Heart right ventricle (tissue), 16 donors: ENCODE results near the gene KIR2DL3. TPM values are rescaled to one million over a fixed set of nuclear protein-coding genes. Genes with fewer than 3 reads are reported as not detected.
A peak's percentile ranks its signal among the peaks of the same experiment; 100 is the strongest.

Source experiments
- ATAC-seq, 8 donors: fragments of 200-7000 bp; cut with Tn5 transposase; one replicate each; pipeline ENCODE4 v1.9.1; 2020; ENCODE audit warnings: mild to moderate bottlenecking in 8 of 8, moderate library complexity in 8 of 8, moderate number of reproducible peaks in 1 of 8
- DNase-seq, 2 donors: peaks; one replicate each; pipeline ENCODE4 v3.0.0-alpha.2; 2020
- H3K27ac ChIP-seq, 10 donors: fragments of 200-600 bp; sonication (generic) in 2 of 10; one replicate each; pipeline versions ENCODE4 v1.5.0 to v1.8.0; 2020 to 2022; ENCODE audit warnings: mild to moderate bottlenecking in 3 of 10
- H3K27me3 ChIP-seq, 7 donors: fragments of 200-600 bp; one replicate each; pipeline ENCODE4 v1.8.0; 2021 to 2022; ENCODE audit warnings: mild to moderate bottlenecking in 2 of 7
- H3K36me3 ChIP-seq, 9 donors: fragments of 200-600 bp; sonication (generic) in 1 of 9; one replicate each; pipeline versions ENCODE4 v1.5.0 to v1.8.0; 2020 to 2022; ENCODE audit warnings: mild to moderate bottlenecking in 2 of 9
- H3K4me1 ChIP-seq, 9 donors: fragments of 200-600 bp; sonication (generic) in 1 of 9; one replicate each; pipeline versions ENCODE4 v1.5.0 to v1.8.0; 2020 to 2022; ENCODE audit warnings: mild to moderate bottlenecking in 4 of 9
- H3K4me3 ChIP-seq, 10 donors: fragments of 200-600 bp; sonication (generic) in 2 of 10; one replicate each; pipeline versions ENCODE4 v1.5.0 to v1.8.0; 2020 to 2022; ENCODE audit warnings: mild to moderate bottlenecking in 7 of 10, moderate library complexity in 2 of 10
- H3K9me3 ChIP-seq, 11 donors: fragments of 200-600 bp in 10 of 11; sonication (generic) in 2 of 11; one replicate each; pipeline versions ENCODE4 v1.5.0 to v1.8.0; 2013 to 2022; ENCODE audit warnings: mild to moderate bottlenecking in 2 of 11, control low read depth in 1 of 11, moderate library complexity in 1 of 11
- WGBS, 2 donors: extraction: QIAGEN DNeasy Blood & Tissue Kit; methylation state at CpG; one replicate each; pipeline ENCODE4 v1.1.7; 2013; ENCODE audit warnings: inconsistent platforms in 1 of 2; 5-methylcytosine and 5-hydroxymethylcytosine counted together
- intact Hi-C, 10 donors: fragments of 100-400 bp; cut with DNase I; formaldehyde crosslinking; loops; one replicate each; pipeline versions ENCODE4 v1.11.1 to v1.14.2; 2022
- polyA plus RNA-seq, 2 donors: library from polyadenylated mRNA; stranded (reverse); fragments of 200-250 nt; gene quantifications; one replicate each; pipeline ENCODE4 v1.2.3, GENCODE V29; 2013
- total RNA-seq, 10 donors: library from RNA; stranded (reverse); fragmentation: NEBNext Ultra II Directional in 3 of 10; extraction: Animal tissue kit (Norgen Biotek cat#: 25700) in 3 of 10; gene quantifications; one replicate each; pipeline versions ENCODE4 v1.2.1 to v1.2.4, GENCODE V29; 2021 to 2023
- TF ChIP-seq, protein P1 (sequence below), 9 donors: fragments of 200-600 bp; sonication (generic) in 2 of 9; IDR thresholded peaks; one replicate each; pipeline versions ENCODE4 v1.5.0 to v1.8.0; 2021 to 2022; ENCODE audit warnings: antibody characterized with exemption in 9 of 9, mild to moderate bottlenecking in 5 of 9, moderate library complexity in 1 of 9
- donor health status: Arrhythmogenic right ventricular cardiomyopathy.
- donor health status: ischemic (EF 13 %, LVEDD 7.1; RV severe dilation, severe dysfunction).
- donor health status: healthy with polysubstance abuse.
- donor health status: DM: no; HTN: yes; CAD: no.
- donor health status: DM: no; HTN: no; CAD: no.
- donor health status: ischemic (EF 25% LVEDD 6.9; RV normal size, moderate dysfunction).
- donor health status: ischemic (EF 25% LVEDD 5.7; RV mildly dilated, moderate dysfunction).
- donor health status: healthy.
- donor health status: DM: yes; HTN: yes; CAD: no.
- donor health status: Ischemic cardiomyopathy.
- donor health status: ischemic (EF 35%, LVEDD 5.7; RV mildly dilated, moderate dysfunction).
- donor health status: nonischemic (EF 11% LVEDD 7.7; RV severe dilation, severe dysfunction).
- donor health status: DM: yes; HTN: yes; CAD: no.
- donor health status: PGD.
- donor health status: ischemic (EF 29% LVEDD 5.4; RV normal size, mild dysfunction).
- donor health status: nonischemic (EF 23%, LVEDD 6.1; RV moderate dilation, normal function).

KIR2DL3 gene
- total and polyA plus RNA-seq, 12 donors: 0.03 to 0.42 TPM; not detected in 10

DNA sequence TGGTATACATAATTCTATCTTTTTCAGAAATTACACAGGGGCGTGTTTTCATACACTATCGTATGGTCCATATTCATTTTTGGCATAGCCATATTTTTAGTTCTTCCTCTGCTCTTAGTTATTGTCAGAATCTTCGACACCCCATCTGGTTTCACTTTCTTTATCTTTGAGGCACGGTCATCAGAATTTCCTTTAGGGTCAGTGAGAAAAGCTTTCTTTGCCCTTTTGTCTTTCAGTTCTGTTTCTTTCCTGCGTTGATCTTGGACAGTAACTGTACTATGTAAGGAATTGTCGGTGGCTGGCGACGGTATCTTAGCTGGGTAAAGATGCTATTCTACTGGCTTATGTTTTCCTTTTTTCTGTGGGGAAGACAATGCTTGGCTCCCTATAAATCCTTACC lies 54.5 kb downstream of the KIR2DL3 start:
- peaks cover 0 to 6% (median 0%) of the 10 kb centered on the region in 7 donors for H3K27me3 ChIP-seq
- no peaks in the 10 kb centered on the region for H3K9me3 ChIP-seq
- peak overlapping the region in 8 of 10 donors; percentile 12 to 48 (median 36) for H3K4me3 ChIP-seq
- DNase-seq (no peak), ATAC-seq (peak in 1 of 8 donors; percentile 40)
- peaks cover 0 to 25% (median 0%) of the 10 kb centered on the region in 9 donors for H3K4me1 ChIP-seq
- intact Hi-C loops: no loop called here
- no peaks in the 10 kb centered on the region for H3K36me3 ChIP-seq
- WGBS, 2 donors: 32 to 54% methylated on average over 8 of the region's 8 CpGs
- peak overlapping the region in 6 of 10 donors; percentile 20 to 75 (median 38) for H3K27ac ChIP-seq
- TF ChIP-seq, protein P1, sequence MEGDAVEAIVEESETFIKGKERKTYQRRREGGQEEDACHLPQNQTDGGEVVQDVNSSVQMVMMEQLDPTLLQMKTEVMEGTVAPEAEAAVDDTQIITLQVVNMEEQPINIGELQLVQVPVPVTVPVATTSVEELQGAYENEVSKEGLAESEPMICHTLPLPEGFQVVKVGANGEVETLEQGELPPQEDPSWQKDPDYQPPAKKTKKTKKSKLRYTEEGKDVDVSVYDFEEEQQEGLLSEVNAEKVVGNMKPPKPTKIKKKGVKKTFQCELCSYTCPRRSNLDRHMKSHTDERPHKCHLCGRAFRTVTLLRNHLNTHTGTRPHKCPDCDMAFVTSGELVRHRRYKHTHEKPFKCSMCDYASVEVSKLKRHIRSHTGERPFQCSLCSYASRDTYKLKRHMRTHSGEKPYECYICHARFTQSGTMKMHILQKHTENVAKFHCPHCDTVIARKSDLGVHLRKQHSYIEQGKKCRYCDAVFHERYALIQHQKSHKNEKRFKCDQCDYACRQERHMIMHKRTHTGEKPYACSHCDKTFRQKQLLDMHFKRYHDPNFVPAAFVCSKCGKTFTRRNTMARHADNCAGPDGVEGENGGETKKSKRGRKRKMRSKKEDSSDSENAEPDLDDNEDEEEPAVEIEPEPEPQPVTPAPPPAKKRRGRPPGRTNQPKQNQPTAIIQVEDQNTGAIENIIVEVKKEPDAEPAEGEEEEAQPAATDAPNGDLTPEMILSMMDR (IDR thresholded peaks at IDR 0.05): no peak

DNA sequence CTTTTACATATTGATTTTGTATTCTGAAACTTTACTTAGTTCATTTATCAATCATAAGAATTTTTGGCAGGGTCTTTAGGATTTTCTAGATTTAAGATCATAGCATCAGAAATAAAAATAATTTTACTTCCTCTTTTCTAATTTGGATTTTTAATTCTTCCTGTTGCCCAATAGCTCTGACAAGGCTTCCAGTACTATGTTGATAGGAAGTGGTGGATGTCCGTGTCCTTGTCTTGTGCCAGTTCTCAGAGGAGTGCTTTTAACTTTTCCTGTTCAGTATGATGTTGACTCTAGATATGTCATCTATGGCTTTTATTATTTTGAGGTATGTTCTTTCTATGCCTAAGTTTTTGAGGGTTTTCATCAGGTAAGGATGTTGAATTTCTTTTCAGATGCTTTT lies 57.4 kb downstream of the KIR2DL3 start:
- H3K27ac ChIP-seq: no peak overlapping the region
- TF ChIP-seq, protein P1 (IDR thresholded peaks at IDR 0.05): no peak
- no peak for DNase-seq
- no peak overlapping the region for H3K4me3 ChIP-seq
- intact Hi-C loops: no loop called here
- peaks cover 0 to 7% (median 0%) of the 10 kb centered on the region in 7 donors for H3K27me3 ChIP-seq
- ATAC-seq: no peak
- peaks cover 0 to 9% (median 0%) of the 10 kb centered on the region in 11 donors for H3K9me3 ChIP-seq
- H3K4me1 ChIP-seq: peaks cover 0 to 25% (median 0%) of the 10 kb centered on the region in 9 donors
- no peaks in the 10 kb centered on the region for H3K36me3 ChIP-seq
- WGBS, 2 donors: 39 to 46% methylated on average over 1 of the region's 1 CpG

Other genes with a start within 250 kb of the KIR2DL3 start
- gene LAIR2, start 235.7 kb upstream of the KIR2DL3 start, total RNA-seq: 1 to 10 TPM in 1 of 10 donors, under 1 TPM in 1, not detected in 8; 0.76 to 2.5 TPM
- gene LAIR2, start 235.7 kb upstream of the KIR2DL3 start, polyA plus RNA-seq: not detected
- 1 to 10 TPM in 6 of 10 donors, under 1 TPM in 4; 0.31 to 3.3 (median 1.2) TPM for gene LILRA2, start 164.7 kb upstream of the KIR2DL3 start, total RNA-seq
- under 1 TPM; 0.22 to 0.87 TPM for gene LILRA2, start 164.7 kb upstream of the KIR2DL3 start, polyA plus RNA-seq
- 1 to 10 TPM in 1 of 10 donors, under 1 TPM in 9; 0.21 to 2.8 (median 0.41) TPM for gene LILRA1, start 144.9 kb upstream of the KIR2DL3 start, total RNA-seq
- gene LILRA1, start 144.9 kb upstream of the KIR2DL3 start, polyA plus RNA-seq: under 1 TPM; 0.19 to 0.29 TPM
- gene LILRB1, start 108.0 kb upstream of the KIR2DL3 start, total RNA-seq: 10 to 100 TPM in 1 of 10 donors, 1 to 10 TPM in 6, under 1 TPM in 3; 0.28 to 16.9 (median 1.5) TPM
- 1 to 10 TPM in 1 of 2 donors, under 1 TPM in 1; 0.54 to 1.4 TPM for gene LILRB1, start 108.0 kb upstream of the KIR2DL3 start, polyA plus RNA-seq
- 10 to 100 TPM in 1 of 10 donors, 1 to 10 TPM in 8, under 1 TPM in 1; 0.99 to 22.4 (median 1.8) TPM for gene LILRB4, start 75.5 kb upstream of the KIR2DL3 start, total RNA-seq
- gene LILRB4, start 75.5 kb upstream of the KIR2DL3 start, polyA plus RNA-seq: 1 to 10 TPM; 2.0 to 2.2 TPM
- not detected for gene KIR3DL3, start 14.1 kb upstream of the KIR2DL3 start, total RNA-seq
- not detected for gene KIR3DL3, start 14.1 kb upstream of the KIR2DL3 start, polyA plus RNA-seq
- gene KIR2DL1, start 31.3 kb downstream of the KIR2DL3 start, total RNA-seq: under 1 TPM in 1 of 10 donors, not detected in 9; 0.16 TPM
- gene KIR2DL1, start 31.3 kb downstream of the KIR2DL3 start, polyA plus RNA-seq: under 1 TPM in 1 of 2 donors, not detected in 1; 0.04 TPM
- under 1 TPM in 1 of 10 donors, not detected in 9; 0.62 TPM for gene KIR2DL4, start 65.1 kb downstream of the KIR2DL3 start, total RNA-seq
- gene KIR2DL4, start 65.1 kb downstream of the KIR2DL3 start, polyA plus RNA-seq: under 1 TPM in 1 of 2 donors, not detected in 1; 0.04 TPM
- gene KIR3DL1, start 78.0 kb downstream of the KIR2DL3 start, total RNA-seq: under 1 TPM in 3 of 10 donors, not detected in 7; 0.13 to 0.90 (median 0.14) TPM
- not detected for gene KIR3DL1, start 78.0 kb downstream of the KIR2DL3 start, polyA plus RNA-seq
- under 1 TPM in 2 of 10 donors, not detected in 8; 0.14 to 0.28 TPM for gene KIR2DS4, start 94.2 kb downstream of the KIR2DL3 start, total RNA-seq
- not detected for gene KIR2DS4, start 94.2 kb downstream of the KIR2DL3 start, polyA plus RNA-seq
- under 1 TPM in 1 of 10 donors, not detected in 9; 0.95 TPM for gene KIR3DL2, start 111.9 kb downstream of the KIR2DL3 start, total RNA-seq
- gene KIR3DL2, start 111.9 kb downstream of the KIR2DL3 start, polyA plus RNA-seq: not detected
- gene FCAR, start 135.7 kb downstream of the KIR2DL3 start, total RNA-seq: 1 to 10 TPM in 2 of 10 donors, under 1 TPM in 5, not detected in 3; 0.33 to 1.8 (median 0.68) TPM
- under 1 TPM in 1 of 2 donors, not detected in 1; 0.19 TPM for gene FCAR, start 135.7 kb downstream of the KIR2DL3 start, polyA plus RNA-seq
- under 1 TPM in 3 of 10 donors, not detected in 7; 0.38 to 0.81 (median 0.60) TPM for gene NCR1, start 167.6 kb downstream of the KIR2DL3 start, total RNA-seq
- gene NCR1, start 167.6 kb downstream of the KIR2DL3 start, polyA plus RNA-seq: not detected
- gene NLRP7, start 209.0 kb downstream of the KIR2DL3 start, total RNA-seq: not detected
- not detected for gene NLRP7, start 209.0 kb downstream of the KIR2DL3 start, polyA plus RNA-seq
- 1 to 10 TPM in 1 of 10 donors, under 1 TPM in 3, not detected in 6; 0.33 to 2.8 (median 0.53) TPM for gene NLRP2, start 227.9 kb downstream of the KIR2DL3 start, total RNA-seq
- gene NLRP2, start 227.9 kb downstream of the KIR2DL3 start, polyA plus RNA-seq: under 1 TPM in 1 of 2 donors, not detected in 1; 0.04 TPM